ENCODE results near the gene TTLL10.

DNA sequence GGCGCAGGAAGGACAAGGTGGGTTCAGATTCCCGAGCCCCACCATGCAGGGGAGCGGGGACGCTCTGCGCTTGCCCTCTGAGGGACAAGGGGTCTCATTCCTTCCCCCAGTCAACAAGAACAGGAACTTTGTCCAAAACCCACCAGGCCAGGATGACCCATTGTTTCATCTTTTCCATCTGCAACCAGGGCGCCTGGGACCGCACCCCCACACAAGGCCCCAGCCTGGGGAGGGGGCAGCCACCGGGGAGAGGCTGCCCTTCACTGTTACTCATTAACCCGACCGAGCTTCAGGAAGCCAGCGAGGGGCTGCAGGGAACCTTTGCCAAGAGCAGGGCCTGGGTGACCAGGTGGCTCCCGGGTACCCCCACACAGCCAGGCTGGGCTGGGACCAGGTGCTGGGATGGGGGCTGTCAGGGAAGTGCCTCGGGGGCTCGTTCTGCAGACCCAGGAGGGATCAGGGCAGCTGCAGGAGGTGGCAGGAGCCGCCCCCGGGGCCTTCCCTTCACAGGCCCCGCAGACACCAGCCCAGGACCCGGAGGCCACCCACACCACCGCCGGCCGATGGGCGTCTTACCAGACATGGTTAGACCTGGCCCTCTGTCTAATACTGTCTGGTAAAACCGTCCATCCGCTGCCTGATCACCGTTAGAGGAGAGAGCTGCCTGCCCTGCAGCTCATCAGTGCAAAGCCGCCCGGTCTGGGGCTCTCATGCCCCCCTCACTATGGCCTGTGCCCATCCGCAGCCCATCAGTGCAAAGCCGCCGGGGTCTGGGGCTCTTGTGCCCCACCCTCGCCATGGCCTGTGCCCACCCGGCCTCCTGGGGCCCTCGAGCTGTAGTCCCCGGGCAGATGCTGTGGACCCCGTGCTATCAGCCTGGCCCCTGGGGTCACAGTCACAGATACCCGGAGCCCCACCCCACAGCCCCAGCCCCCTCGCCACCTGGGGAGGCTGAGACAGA is 4.9 kb upstream of the TTLL10 start:
- no peak for TF ChIP-seq POLR2A (IDR thresholded peaks at IDR 0.05)
- no peak for TF ChIP-seq EP300 (IDR thresholded peaks at IDR 0.05)

All from tibial nerve (tissue), 3 donors.